ENCODE results near the gene MAP3K21. TPM values are rescaled to one million over a fixed set of nuclear protein-coding genes. Genes with fewer than 3 reads are reported as not detected.

The MAP3K21 gene
- total RNA-seq, 1 donor from 2014 or later: 11.0 TPM

DNA sequence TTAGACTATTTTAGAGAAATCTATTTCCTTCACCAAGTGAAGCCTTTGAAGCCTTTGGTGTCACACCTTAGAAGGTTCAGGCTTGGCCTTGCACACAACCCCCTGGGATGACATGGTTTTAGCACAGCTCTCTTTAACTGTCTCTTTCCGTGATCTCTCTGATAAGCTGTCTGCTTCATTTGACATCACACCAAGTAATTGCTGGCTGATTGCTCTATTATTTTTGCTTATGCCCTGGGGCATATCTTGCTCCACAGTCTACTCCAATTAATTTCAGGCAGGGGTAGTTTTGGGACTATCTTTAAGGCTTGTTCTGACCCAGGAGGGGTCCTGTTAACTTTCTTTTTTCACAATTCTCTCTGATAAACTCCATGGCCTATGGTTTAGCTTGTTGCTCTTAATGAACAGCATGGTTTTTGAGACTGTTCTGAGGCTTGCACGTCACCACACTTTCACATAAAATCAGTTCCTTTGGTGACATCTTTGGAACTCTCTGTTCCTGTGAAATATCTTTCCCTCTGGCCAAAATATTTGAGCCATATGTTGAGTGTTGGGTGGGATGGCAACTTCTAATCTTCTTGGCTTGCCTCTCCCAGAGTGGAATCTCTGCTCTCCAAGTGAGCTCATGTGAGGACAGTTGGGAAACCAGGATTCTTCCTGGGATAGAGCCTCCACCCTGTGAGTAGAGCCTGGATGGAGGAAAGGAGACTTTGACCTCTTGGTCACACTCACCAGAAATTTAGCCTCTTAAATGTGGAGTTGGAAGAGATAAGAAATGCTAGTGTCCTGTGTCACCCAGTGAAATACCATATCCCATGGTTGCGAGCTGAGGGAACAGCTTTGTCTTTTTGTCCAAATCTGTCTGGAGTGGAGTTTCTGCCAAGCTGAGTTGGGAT is 63.6 kb downstream of the MAP3K21 start:
- no peak overlapping the region for H3K4me3 ChIP-seq (ENCODE audit: low read depth, low read length)
- TF ChIP-seq, protein P1, sequence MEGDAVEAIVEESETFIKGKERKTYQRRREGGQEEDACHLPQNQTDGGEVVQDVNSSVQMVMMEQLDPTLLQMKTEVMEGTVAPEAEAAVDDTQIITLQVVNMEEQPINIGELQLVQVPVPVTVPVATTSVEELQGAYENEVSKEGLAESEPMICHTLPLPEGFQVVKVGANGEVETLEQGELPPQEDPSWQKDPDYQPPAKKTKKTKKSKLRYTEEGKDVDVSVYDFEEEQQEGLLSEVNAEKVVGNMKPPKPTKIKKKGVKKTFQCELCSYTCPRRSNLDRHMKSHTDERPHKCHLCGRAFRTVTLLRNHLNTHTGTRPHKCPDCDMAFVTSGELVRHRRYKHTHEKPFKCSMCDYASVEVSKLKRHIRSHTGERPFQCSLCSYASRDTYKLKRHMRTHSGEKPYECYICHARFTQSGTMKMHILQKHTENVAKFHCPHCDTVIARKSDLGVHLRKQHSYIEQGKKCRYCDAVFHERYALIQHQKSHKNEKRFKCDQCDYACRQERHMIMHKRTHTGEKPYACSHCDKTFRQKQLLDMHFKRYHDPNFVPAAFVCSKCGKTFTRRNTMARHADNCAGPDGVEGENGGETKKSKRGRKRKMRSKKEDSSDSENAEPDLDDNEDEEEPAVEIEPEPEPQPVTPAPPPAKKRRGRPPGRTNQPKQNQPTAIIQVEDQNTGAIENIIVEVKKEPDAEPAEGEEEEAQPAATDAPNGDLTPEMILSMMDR (conservative IDR thresholded peaks at IDR 0.05; ENCODE audit: low read depth, low read length): no peak
- DNase-seq (ENCODE audit: low read depth): no peak

DNA sequence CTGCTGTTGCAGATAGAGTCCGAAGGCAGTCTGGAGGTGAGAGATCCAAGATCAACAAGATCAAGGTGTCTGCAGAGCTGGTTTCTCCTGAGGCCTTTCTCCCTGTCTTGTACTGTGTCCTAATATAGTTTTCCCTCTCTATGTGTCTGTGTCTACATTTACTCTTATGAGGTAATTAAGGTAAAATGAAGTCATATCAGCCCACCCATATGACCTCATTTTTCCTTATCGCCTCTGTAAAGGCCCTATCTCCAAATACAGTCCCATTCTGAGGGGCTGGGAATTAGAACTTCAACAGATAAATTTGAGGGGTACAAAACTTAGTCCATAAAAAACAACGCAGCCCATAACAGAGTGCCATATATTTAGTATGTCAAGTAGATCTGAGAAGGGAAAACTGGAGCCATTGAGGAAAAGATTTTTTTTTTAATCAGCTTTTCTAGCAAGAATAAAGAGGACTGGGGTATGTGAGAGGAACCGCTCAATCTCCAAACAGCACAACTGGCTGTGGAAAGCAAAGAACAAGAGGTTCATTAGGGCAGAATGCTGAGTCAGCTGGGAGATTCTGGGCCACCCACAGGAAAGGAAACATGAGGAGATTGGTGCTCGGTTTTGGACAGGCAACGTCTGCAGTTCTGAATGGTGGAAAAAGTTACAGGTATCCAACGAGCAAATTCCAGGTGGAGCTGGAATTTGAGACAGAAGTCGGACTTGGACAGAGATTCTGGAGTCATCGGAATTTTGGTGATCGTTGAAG is 65.7 kb downstream of the MAP3K21 start:
- DNase-seq (ENCODE audit: low read depth): no peak
- no peak overlapping the region for H3K4me3 ChIP-seq (ENCODE audit: low read depth, low read length)
- TF ChIP-seq, protein P1 (conservative IDR thresholded peaks at IDR 0.05; ENCODE audit: low read depth, low read length): no peak

GRCh38 chr1:233393926-233394680 is 66.6 kb downstream of the MAP3K21 start:
- DNase-seq (ENCODE audit: low read depth): no peak
- H3K4me3 ChIP-seq (ENCODE audit: low read depth, low read length): no peak overlapping the region
- TF ChIP-seq, protein P1 (conservative IDR thresholded peaks at IDR 0.05; ENCODE audit: low read depth, low read length): no peak

DNA sequence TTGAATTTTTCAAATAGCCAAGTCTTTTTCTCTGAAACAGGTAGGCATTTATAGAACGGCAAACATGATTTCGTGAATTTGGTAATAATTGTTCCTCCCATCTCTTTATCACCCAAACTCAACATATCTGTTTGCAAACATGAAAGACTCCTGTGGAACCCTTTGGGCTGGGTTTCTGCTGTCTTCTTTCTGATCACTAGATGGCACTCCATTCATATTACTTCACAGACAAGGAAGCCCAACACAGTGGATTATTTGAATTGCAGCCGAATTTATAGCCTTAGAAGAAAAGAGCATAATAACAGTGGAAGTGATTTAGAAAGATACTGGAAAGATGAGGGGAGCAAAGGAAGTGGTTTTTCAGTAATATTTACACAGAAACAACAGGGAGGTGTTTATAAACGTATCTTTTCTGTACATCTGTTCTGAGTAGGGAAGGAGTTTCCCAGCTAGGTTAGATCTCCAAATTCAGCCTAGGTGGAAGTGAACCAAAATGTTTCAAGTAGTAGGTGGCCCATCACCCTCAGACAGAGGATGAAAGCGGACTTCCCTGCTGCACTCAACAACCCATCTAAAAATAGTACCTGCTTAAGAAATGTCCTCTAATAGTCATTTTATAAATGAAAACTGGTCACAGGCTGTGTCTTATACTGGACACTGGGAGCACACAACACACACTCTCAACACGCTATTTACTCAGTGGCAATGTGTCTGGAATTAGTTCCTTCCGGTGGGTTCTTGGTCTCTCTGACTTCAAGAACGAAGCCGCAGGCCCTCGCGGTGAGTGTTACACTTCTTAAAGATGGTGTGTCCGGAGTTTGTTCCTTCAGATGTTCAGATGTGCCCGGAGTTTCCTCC is 67.6 kb downstream of the MAP3K21 start:
- H3K4me3 ChIP-seq (ENCODE audit: low read depth, low read length): no peak overlapping the region
- DNase-seq (ENCODE audit: low read depth): no peak
- TF ChIP-seq, protein P1 (conservative IDR thresholded peaks at IDR 0.05; ENCODE audit: low read depth, low read length): peak; percentile 93

GRCh38 chr1:233395863-233396646 is 68.5 kb downstream of the MAP3K21 start:
- no peak overlapping the region for H3K4me3 ChIP-seq (ENCODE audit: low read depth, low read length)
- DNase-seq (ENCODE audit: low read depth): no peak
- TF ChIP-seq, protein P1 (conservative IDR thresholded peaks at IDR 0.05; ENCODE audit: low read depth, low read length): no peak
